ENCODE results near the gene FKBP8.
"Not testable (repeated sequence)": the region's sequence is repeated elsewhere in the genome, so short reads cannot be mapped to it uniquely, and the experiment has no call there.

FKBP8 gene

GRCh38 chr19:18542941-18543813, at the start of gene FKBP8:
Gene FKBP8 (minus strand): TSS chr19:18543573. CDS start chr19:18541970, 1,603 bp downstream.
- peak; percentile 96 for DNase-seq

- DNase-seq, result not testable (repeated sequence)
These were observed 49.4 kb upstream of the FKBP8 start for GRCh38 chr19:18592732-18593131.

DNA sequence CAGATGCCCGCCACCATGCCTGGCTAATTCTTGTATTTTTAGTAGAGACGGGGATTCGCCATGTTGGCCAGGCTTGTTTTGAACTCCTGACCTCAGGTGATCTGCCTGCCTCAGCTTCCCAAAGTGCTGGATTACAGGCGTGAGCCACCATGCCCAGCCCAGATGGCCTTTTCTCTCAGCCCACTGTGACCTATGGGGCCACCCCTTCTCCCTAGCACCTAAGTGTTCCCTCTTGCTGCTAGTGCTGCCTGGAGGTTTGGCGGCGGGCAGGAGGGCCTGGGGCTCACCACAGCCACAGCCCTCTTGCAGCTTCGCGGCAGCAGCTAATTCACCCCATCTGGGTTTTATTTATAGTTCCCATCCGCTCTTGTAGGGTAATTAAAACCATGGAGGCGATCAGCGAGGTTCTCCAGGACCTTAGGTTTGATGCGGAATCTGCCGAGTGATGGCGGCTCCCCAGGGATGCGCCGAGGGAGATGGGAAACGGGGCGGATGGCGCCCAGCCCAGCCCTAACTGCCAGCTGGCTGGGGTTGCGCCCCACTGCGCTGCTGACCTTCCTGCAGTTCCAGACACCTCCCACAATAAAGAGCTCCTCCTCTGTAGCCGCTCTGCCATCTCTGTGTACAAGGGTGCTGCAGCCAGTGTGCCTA, 48.5 kb upstream of the FKBP8 start:
- DNase-seq, result no peak

DNA sequence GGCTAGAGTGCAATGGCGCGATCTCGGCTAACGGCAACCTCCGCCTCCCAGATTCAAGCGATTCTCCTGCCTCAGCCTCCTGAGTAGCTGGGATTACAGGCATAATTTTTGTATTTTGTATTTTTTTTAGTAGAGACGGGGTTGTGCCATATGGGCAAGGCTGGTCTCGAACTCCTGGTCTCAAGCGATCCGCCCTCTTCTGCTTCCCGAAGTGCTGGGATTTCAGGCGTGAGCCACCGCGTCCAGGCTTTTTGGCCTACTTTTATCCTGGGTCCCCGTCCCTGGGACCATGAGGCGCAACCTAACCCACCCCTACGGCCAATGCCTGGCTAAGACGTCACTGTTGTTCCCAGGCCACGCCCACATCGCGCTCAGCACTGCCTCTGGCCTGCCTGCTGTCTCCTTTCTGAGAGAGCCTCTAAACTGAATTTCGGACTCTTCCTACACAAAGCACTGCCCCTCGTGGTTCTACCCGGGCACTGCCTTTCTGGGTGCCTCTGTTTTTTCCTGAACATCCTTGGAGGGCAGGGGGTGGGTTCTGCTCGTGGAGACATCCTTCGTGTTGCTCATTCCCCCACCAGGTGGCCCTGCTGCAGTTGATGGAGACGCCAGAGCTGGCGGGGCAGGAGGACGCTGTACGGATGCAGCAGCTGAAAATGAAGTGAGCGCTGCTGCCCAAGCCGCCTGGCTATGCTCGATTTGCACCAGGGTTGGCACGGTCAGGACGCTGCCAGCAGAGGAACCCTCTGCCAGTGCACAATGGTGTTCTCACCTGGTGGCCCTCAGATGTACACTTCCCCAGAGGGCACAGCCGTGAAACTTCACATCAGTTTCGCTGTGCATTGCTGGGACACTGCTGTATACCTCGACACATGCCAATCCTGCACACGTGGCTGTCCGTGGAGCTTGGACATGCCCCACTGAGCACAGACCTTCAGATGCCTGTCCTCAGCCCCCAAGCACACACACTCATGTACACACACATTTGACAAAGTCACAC, 47.2 kb upstream of the FKBP8 start:
- no peak for DNase-seq

GRCh38 chr19:18589380-18590272, 46.3 kb upstream of the FKBP8 start:
- peak; percentile 67 for DNase-seq

GRCh38 chr19:18588611-18589379, 45.4 kb upstream of the FKBP8 start, which contains the start of gene REX1BD:
Gene REX1BD (plus strand): TSS chr19:18588798. CDS start chr19:18588802, 4 bp downstream.
- peak; percentile 92 for DNase-seq

- DNase-seq, result no peak
These were observed 44.7 kb upstream of the FKBP8 start for GRCh38 chr19:18587962-18588610.

DNA sequence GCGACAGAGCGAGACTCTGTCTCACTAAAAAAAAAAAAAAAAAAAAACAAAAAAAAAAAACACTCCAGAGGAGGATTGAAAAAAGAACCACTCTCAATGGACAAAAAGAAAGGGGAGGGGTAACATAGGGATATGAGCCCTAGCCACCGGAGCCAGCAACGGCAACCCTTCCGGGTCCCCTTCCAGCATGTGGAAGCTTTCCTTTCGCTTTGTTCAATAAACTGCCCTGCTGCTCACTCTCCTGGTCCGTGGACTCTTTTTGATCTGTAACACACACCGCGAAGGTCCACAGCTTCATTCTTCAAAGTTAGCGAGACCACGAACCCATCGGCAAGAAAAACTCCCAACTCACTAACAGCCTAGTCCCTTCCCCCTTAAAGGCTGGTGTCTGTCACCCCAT, 44.2 kb upstream of the FKBP8 start:
- DNase-seq, result no peak

DNA sequence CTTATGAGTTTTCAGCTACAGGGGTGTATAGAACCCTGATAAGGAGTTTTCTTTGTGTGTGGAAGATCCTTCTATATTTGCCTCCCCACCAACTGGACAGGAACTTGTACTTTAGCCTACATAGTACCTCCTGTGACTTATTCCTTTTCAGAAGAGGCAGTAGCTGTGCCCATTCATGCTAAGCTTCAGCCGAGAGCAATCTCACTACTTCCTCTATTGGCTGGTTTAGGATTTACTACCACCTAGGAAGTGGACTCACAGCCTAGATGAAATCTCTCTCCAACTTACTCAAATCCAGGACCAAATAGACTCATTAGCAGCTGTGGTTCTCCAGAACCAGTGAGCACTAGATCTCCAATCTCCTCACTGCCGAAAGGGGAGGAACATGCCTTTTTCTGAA, 42.9 kb upstream of the FKBP8 start:
- no peak for DNase-seq

DNA sequence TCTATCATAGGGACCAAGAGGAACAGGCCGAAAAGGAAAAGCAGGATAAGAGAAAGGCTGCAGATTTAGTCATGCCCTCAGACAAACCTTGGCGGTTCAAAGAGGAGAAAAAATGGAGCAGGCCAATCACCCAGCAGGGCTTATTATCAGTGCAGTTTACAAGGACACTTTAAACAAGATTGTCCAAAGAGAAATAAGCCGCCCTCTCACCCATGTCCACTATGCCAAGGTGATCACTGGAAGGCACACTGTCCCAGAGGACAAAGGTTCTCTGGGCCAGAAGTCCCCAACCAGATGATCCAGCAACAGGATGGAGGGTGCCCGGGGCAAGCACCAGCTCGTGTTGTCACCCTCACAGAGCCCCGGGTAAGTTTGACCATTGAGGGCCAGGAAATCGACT, 36.9 kb upstream of the FKBP8 start:
- DNase-seq, result no peak

GRCh38 chr19:18577365-18577914, 34.1 kb upstream of the FKBP8 start:
- DNase-seq, result no peak

DNA sequence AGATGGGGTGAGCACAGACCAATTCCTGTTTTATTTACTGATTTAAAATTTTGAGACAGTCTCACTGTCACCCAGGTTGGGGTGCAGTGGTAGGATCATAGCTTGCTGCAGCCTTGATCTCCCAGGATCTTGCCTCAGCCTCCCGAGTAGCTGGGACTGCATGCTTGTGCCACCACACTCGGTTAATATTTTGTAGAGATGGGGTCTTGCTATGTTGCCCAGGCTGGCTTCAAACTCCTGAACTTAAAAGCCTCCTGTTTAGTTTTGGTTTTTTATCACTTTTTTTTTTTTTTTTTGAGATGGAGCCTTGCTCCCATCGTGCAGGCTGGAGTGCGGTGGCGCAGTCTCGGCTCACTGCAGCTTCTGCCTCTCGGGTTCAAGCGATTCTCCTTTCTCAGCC, 33.0 kb upstream of the FKBP8 start:
- no peak for DNase-seq

- no peak for DNase-seq
These were observed 31.4 kb upstream of the FKBP8 start for GRCh38 chr19:18574691-18575291.

- peak; percentile 99 for DNase-seq
These were observed 28.4 kb upstream of the FKBP8 start, which contains the start of gene UBA52 for GRCh38 chr19:18571564-18572344. Gene UBA52 (plus strand): TSS chr19:18571857. CDS start chr19:18573301, 1,444 bp downstream.

DNA sequence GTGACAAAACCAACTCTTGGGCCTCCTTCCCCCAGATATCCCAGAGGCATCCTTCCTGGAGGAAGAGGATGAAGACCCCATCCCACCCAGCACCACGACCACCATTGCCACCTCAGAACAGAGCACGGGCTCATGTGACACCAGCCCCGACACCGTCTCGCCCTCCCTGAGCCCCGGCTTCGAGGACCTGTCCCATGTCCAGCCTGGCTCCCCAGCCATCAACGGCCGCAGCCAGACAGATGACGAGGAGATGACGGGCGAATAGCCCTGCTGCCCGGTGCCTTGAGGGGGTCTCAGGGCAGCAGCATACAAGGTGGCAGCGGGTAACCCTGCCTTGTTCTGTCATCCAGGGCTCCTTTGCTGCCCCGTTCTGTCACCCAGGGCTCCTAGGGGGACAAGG, 25.0 kb upstream of the FKBP8 start:
- DNase-seq, result no peak

DNA sequence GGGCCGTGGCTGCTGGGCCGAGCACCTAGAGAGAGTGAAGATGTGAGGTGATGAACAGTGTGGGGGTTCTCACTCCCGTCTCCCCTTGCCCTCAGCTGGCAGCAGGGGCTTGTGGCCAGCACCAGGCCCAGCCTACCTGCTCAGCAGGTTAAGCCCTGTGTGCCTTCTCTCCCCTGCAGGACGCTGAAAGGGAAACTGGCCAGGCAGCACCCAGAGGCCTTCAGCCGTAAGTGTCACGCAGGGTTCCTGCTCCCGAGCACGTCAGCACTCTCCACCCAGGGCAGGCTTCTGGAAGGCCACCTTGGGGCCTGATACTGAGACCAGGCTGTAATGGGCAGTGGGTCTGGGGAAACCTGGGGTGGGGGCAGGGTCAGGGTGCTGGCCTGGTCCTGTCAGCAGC, 23.6 kb upstream of the FKBP8 start:
- DNase-seq, result no peak

DNA sequence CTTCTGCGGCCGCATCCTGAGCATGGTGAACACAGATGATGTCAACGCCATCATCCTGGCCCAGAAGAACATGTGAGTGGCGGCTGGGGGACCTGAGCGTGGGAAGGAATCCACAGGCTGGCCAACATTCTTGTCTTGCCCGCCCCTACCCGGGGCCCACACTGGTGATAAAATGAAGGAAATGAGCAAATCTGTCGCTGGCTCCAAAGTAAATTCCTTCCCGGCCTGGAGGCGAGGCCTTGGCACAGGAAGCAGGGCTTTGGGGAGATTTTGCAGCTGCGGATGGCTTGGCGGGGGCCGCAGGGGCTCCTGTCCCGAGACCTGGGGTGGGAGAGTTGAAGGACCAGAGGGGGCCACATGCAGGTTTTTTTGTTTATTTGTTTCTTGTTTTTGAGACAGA, 18.7 kb upstream of the FKBP8 start:
- no peak for DNase-seq

DNA sequence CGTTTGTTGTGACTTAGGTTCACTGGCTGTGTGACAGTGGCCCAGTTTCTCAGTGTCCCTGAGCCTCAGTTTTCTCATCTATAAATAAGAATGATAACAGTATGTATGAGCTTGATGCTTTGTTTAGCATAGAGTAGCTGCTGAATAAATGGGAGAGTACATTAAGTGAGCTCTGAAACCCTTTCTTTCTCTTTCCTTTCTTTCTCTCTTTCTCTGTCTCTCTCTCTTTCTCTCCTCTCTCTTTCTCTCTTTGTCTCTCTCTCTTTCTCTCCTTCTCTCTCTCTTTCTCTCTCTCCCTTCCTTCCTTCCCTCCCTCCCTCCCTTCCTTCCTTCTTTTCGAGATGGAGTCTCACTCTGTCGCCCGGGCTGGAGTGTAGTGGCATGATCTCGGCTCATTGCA, 16.3 kb upstream of the FKBP8 start:
- no peak for DNase-seq

DNA sequence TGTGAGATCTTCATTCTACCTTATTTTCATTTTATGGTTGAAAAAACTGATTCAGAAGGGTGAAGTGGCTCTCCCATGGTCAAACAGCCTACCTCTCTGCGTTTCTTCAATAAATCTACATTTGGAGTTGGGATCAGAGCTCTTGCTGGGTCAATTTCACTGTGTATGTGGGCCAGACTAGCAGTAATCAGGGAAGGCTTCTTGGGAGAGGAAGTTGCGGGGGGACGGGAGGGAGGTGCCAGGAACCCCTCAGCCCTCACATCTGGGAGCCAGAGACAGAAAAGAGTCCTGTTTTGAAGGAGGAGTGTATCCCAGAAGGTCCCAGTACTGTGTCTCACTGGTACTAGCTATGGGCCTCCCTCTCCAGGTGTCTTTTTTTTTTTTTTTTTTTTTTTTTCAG, 15.2 kb upstream of the FKBP8 start:
- no peak for DNase-seq
